Skin epidermis (tissue), 12 donors: ENCODE results near the gene TRIM36.

Experiments
- H3K27ac ChIP-seq, 21 experiments: fragments of 200-600 bp; sonication (generic) in 11 of 21; one replicate each; pipeline ENCODE4 v1.5.0; 2020; ENCODE audit warnings: mild to moderate bottlenecking in 3 of 21, inconsistent platforms in 2 of 21, moderate library complexity in 2 of 21
- H3K4me3 ChIP-seq, 7 experiments: fragments of 200-600 bp; sonication (generic) in 2 of 7; one replicate each; pipeline ENCODE4 v1.5.0; 2020; ENCODE audit warnings: inconsistent platforms in 2 of 7, mild to moderate bottlenecking in 2 of 7, moderate library complexity in 1 of 7

The TRIM36 gene, protein sequence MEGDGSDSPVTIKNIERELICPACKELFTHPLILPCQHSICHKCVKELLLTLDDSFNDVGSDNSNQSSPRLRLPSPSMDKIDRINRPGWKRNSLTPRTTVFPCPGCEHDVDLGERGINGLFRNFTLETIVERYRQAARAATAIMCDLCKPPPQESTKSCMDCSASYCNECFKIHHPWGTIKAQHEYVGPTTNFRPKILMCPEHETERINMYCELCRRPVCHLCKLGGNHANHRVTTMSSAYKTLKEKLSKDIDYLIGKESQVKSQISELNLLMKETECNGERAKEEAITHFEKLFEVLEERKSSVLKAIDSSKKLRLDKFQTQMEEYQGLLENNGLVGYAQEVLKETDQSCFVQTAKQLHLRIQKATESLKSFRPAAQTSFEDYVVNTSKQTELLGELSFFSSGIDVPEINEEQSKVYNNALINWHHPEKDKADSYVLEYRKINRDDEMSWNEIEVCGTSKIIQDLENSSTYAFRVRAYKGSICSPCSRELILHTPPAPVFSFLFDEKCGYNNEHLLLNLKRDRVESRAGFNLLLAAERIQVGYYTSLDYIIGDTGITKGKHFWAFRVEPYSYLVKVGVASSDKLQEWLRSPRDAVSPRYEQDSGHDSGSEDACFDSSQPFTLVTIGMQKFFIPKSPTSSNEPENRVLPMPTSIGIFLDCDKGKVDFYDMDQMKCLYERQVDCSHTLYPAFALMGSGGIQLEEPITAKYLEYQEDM

DNA sequence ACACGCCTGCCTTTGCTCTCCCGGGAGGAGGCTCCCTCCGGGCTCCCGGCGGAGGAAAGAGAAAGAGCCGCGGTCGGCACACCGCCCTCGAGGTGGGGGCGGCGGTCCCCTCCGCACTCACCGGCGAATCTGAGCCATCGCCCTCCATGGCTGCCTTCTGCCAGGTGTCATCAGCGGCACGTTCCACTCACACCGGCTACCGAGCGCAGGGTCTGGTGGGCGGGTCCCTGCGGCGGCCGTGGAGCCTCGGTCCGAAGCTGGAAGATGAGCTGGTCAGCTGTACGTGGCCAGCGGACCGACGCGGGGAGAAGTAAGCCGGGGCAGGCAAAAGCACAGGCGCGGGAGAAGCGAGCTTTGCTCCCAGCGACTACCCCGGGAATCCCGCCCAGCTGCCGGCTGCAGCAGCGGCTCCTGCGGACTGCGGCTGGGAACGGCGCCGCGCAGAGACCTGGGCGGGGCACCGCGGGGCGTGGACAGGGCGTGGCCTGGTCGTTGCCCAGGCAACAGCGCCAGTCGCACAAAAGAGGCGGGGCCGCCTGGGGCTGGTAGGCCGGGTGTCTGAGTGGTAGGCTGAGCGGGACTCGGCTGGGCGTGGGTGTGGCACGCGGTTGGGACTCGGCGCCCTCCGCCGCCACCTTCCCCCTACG is at the start of gene TRIM36:
TSS of gene TRIM36 (minus strand) at position 422 of the 647 bp plus-strand sequence. CDS start at position 148, 274 bp downstream.
- H3K27ac ChIP-seq, result peak within 1 kb of the TSS in 12 of 21 experiments; percentile 9 to 52 (median 40)
- peak within 1 kb of the TSS; percentile 46 to 85 (median 67) for H3K4me3 ChIP-seq

DNA sequence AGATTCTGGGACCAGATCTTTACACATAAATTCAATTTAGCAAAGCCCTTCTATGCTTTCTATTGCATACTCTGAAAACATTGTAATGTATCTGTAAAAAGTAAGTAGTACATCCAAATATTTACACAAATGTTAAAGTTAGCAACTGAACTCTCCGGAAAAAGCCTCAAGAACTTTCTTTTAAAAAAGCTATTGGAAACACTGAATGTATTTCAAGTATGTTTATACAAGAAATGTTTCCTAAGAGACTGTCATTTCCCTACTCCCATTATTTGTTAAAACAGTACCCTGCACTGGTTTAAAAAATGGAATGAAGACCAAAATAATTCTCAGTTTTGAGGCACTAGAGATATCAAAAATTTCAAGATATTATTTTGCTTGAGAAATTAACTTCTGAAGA is 44.8 kb upstream of the TRIM36 start:
- Histone ChIP-seq H3K4me3 (no peak overlapping the region), H3K27ac (no peak overlapping the region)

DNA sequence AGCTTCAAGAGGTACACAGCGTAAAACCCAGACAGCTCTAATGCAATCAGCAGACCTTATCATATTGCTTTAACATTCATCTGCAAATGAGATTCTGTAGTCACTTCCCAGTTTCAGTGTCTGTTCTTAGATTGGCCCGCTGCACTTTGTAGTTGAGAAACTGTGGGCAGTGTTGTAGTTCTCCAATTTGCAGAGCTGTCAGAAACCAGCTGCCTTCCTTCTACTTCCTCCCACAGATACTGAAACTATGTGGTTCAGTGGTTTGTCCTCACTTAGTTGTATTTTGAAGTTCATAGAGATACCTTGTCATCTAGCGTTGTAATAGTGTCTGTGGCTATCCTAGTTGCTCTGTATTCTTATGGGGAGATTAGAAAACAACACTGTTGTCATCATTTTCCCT is 39.6 kb upstream of the TRIM36 start:
- H3K4me3 ChIP-seq, result no peak overlapping the region
- H3K27ac ChIP-seq, result peak overlapping the region in 1 of 21 experiments; percentile 26

DNA sequence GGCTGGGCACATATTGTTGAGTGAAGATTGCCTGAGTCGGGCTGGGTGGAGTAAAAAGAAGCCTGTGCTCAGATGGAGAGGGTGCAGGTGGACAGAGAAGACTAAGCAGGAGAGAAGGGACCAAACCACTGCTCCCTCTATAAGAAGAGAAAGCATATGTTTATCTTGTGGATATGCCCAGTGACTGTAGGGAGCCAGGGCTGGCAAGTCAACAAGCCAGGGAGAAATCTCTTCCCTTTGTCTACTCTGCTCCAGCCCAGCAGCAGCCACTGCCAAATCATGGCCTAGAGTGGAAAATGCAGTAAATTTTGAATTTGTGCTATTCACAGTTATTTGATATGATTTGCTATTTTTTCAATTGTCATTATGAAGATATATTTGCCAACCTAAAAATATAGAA is 33.2 kb upstream of the TRIM36 start:
- Histone ChIP-seq H3K4me3 (no peak overlapping the region), H3K27ac (no peak overlapping the region)

DNA sequence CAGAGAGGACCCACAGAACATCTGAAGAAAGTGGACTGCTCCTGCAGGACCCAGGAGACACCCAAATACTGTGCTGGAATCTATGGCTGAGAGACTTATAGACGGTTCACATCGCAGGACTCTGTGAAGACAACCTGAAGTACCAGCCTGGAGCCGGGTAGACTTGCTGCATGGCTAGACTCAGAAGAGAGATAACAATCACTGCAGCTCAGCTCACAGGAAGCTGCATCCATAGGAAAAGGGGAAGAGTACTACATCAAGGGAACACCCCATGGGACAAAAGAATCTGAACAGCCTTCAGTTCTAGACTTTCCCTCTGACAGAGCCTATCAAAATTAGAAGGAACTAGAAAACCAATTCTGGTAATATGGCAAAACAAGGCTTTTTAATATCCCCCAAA is 26.5 kb upstream of the TRIM36 start:
- no peak overlapping the region for H3K4me3 ChIP-seq
- no peak overlapping the region for H3K27ac ChIP-seq

DNA sequence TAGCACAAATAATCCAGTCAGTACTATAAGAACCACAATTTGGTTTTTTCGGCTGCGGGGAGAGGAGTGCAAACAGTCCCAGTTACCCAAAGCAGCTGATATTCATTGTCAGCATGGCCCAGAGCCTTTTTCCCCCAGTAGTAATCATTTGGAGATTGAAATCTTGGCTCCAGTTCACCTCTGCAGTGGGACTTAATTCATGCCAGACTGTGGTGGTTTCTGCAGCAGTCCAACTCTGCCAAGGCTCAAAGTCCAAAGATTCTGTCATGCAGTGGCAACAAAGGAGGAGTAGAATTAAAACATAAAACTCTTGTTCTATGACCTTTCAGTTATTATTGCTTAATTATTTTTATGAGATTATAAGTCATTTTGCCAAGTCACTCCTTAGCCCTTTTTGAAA is 25.0 kb upstream of the TRIM36 start:
- no peak overlapping the region for H3K27ac ChIP-seq
- no peak overlapping the region for H3K4me3 ChIP-seq

DNA sequence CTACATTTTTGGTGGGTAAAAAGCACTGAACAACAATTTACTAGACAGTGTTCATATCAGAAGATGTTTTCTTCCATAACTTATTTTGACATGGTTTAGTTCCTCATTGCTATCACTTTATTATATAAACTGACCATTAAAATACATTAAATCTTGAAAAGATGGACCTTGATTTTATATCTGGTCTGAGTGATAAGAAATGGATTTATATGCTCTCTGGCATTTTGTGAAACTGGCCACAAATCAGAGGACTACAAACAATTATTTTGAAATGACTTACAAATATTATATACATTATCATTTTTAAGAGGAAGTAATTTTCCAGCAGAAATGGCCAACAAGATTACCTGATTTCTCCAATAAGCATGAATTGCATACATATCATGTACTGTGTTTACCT is 23.6 kb upstream of the TRIM36 start:
- no peak overlapping the region for H3K4me3 ChIP-seq
- H3K27ac ChIP-seq, result no peak overlapping the region

DNA sequence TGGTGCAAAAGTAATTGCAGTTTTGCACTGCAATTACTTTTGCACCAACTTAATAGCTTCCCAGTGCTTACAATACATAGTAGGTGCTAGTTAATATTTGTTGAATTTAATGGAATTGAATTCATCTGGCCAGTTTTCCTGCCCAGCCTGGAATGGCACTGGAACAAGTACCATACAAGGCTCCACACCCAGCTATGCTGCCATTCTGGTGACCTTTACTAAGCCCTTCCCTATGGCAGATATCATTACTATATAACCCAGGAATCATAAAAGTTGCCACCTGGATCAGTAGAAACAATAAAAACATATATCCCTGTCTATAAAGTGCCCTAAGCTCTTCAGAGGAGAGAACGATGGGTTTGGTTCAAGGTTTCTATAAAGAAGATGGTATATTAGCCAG is 22.4 kb upstream of the TRIM36 start:
- Histone ChIP-seq H3K4me3 (no peak overlapping the region), H3K27ac (no peak overlapping the region)

DNA sequence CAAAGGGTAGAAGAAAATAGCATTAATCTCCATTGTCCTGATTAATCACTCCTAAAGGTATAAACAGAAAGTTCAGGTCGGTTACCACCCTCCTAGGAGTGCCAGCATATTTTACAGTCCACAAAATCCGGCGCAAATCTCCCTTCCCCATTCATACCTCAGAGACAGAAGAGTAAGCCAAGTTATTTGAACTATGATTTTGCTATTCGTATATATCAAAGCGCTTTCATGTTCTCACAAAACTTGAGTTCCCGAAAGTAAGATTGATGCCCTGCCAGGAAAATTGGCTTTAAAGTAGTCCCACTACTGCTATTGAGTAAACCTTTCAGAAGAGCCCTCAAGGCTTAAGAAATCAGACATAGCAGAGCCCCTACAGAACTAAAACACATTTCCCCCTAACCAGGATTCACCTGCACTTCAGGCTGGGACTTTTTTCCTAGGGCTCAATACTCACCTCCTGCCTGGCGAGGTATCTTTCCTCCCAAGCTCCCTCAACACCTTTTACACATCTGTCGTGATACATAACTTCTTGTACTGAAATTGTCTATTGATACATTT is 21.8 kb upstream of the TRIM36 start:
- no peak overlapping the region for H3K4me3 ChIP-seq
- no peak overlapping the region for H3K27ac ChIP-seq

DNA sequence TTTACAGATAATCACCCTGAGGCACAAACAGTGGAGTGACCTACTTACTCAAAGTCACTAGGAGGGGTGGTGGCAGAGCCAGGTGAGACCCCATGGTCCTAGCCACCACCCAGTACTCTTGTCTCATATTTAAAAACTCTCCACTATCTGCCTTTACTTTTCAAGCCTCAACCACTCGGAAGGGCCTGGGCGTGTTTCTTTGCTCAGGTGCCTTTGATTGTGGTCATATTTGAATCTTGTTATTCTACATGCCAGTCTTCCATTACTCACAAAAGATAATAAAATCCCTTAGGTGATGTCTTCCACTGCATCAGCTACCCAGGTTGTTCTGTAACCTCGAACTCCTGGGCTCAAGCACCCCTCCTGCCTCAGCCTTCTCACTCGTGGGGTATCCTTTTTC is 20.7 kb upstream of the TRIM36 start:
- Histone ChIP-seq H3K4me3 (no peak overlapping the region), H3K27ac (no peak overlapping the region)

DNA sequence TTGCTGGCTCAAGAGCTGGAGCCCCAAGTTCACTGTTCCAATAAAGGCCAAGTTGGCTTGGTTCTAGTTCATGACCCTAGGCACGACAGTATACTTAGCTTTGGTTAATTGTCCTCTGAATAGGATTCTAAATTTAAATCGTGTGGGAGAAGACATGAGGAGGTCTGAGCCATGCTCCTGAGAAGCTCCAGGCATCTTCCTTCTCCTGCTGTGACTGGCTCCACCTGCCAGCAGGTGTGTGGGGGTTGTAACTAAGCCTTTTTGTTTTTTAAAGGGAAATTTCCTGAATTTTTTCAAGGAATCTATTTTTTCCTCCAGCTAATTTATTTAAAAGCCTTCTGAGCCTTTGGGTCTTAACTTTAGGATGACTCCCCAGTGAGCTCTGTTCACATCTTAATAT is 20.2 kb upstream of the TRIM36 start:
- Histone ChIP-seq H3K27ac (no peak overlapping the region), H3K4me3 (no peak overlapping the region)

DNA sequence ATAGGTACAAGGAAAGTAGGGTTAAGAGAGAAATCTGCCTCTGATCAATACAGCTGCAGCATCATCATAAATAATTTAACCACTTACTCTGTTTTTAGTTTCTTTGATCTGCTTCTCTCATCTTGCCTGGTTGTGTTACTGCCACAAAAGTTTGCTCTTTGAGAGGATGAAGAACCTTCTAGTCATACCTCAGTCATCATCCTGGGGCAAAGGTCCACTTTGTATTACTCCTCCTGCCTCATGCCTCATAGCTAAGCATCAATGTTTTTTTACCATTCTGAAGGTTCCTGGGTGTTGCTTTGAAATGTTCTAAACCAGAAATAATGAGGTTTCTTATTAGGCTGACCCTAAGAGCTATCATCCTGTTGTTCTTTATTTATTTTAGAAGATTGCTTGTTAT is 17.1 kb upstream of the TRIM36 start:
- Histone ChIP-seq H3K27ac (no peak overlapping the region), H3K4me3 (no peak overlapping the region)

DNA sequence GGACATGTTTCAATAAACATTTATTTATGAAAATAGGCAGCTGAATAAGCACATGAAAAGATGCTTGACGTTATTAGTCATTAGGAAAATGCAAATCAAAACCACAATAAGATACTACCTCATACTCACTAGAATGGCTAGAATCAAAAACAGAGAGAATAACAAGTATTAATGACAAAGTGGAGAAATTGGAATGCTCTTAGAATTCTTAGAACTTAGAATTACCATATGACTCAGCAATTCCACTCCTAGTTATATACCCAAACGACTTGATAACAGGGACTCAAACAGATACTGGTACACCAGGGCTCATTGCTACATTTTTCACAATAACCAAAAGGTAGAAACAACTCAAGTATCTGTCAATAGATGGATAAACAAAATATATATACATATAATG is 15.1 kb upstream of the TRIM36 start:
- Histone ChIP-seq H3K4me3 (no peak overlapping the region), H3K27ac (no peak overlapping the region)

DNA sequence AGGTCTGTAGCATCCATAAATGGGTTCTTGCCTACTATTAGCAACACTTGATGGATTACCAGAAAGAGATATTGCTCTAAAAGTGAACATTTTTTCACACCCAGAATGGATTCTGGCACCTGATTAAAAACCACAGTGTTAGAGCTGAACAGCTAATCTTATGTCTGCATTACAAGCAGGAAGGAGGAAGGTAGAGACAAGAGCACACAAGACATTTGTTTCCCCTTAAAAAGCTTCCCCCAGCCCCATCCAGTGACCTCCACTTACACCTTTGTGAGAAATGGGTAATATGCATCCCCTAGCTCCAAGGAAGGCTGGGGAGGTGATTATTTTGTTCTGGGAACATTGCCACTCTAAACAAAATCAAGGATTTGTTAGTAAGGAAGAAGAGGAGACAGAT is 12.0 kb upstream of the TRIM36 start:
- H3K4me3 ChIP-seq, result no peak overlapping the region
- H3K27ac ChIP-seq, result no peak overlapping the region

DNA sequence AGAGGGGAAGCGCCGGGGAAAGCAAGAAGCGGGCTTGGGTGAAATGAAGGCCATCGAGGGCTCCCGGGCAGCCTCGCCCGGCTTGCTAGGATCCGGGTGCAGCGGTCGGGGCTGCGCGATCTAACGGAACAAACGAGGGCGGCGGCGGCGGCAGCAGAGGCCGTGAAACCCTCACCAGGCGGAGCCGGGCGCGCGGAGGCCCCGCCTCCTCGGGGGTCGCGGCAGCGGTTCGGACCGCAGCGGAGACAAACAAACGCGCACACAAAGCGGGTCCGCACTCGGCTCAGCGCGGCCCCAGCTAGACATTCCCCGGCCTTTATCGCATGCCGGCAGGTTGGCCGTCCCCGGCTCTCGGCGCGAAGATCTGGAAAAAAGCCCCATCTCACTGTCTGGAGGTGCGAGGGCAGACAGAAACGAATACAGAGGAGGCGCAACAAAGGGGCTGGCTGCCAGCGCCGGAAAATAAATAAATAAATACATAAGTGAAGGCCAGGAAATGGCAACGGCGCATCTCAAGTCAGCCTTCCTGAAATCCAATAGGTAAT is 10.5 kb upstream of the TRIM36 start:
- Histone ChIP-seq H3K4me3 (peak overlapping the region; percentile 20 to 44 (median 31)), H3K27ac (no peak overlapping the region)

DNA sequence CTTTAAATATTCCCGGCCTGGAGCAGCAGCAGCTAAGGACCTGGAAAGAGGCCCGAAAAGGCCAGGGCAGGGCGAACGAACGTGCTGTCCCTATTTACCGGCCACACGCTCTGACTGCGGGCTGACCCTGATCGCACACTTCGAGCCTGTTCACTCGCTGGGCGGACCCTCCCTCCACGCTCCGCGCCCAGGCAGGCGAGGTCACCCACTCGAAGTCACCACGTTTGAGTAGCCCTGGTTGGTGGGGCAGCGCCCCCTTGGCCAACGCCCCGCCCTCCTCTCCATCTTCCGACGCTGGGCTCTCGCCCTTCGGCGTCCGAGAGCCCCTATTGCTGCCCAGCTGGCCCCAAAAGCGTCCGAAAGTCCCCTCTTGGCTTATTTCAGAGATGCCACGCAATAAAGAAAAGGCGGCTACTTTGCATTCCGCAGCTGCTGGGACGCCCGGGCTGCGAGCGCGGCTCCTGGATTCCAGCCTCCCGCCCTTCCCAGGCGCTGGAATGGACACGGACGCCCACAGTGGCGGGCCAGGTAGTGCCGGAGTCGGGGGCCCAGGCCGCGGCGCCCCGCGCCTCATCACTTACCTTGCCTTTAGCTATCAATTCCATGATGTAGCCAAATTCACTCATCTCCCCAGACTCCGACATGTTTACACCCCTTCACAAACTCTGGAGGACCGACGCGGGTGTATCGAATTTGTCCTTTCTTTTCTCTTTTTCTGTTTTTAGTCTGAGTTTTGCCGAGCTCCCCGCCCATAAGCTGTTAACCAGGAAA is 9.9 kb upstream of the TRIM36 start:
- H3K27ac ChIP-seq, result no peak overlapping the region
- H3K4me3 ChIP-seq, result peak overlapping the region; percentile 20 to 44 (median 31)

DNA sequence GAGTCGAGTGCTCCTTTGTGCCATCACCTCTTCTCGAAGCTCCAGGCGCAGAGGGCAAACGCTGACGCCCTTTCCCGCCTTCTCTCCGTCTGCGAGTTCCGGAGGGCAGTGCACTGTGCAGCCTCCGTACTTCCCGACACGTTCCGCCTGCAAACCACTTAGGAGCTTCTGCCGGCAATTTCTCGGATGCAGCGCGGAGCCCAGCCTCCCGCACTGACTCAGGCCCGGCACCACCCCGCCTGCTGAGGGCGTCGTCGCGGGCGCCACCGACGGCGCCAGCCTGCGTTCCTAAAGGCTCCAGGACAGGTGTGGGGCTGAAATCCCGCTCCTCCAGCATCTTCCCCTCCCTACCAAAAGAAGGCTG is 9.3 kb upstream of the TRIM36 start:
- Histone ChIP-seq H3K4me3 (no peak overlapping the region), H3K27ac (no peak overlapping the region)

DNA sequence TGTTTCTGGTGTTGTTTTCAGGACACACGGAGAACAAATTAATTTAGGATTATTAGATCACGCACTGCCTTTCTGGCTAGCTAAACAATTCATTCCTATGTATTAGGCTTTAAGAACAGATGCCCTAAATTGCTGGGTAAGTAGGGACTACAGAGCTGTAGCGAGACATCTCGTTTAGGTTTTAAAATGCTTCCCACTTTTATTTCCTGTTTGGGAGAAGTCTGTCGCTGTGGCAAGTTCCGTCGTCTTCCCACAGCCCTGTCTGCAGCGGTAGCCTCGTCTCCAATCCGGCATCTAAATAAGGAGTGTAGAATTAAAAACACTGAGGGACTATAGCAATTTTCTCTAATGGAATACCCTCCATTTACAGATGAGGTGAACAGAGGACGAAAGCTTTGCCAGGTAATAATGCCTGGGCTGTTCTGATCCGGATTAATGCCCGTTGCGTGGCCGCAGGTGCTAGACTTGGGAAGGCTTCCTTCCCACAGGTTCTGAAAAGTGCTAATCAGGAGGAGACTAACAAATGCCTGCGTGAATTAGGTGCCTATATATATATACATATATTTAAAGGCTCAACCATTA is 1.3 kb upstream of the TRIM36 start:
- Histone ChIP-seq H3K27ac (no peak overlapping the region), H3K4me3 (peak overlapping the region; percentile 46 to 85 (median 67))
